CD4-positive, alpha-beta T cell treated with Interleukin-17A for 1 hour (primary cell): Measurements from ENCODE around the gene ANK3.
A peak's percentile ranks its signal among the peaks of the same experiment; 100 is the strongest.

ENCODE experiments used
- DNase-seq: peaks from one replicate; pipeline ENCODE4 v3.0.0-alpha.2; 2020

Gene ANK3

DNA sequence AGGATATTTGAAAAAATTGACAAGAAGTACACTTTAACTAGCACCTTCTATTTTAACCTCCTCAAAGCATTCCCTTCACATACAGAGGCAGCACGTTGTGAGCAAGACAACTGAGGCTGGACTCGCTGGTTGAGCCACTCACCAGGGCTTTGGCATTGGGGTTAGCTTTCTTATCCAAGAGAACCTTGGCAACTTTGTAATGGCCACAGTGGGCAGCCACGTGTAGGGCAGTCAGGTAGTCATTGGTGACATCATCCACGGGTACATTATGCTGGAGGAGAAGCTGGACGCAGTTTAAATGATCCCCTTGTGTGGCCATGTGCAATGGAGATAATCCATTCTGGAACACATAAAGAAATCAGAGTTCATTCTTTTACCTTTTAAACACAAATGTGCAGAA, 181.8 kb downstream of the ANK3 start:
- no peak for DNase-seq

DNA sequence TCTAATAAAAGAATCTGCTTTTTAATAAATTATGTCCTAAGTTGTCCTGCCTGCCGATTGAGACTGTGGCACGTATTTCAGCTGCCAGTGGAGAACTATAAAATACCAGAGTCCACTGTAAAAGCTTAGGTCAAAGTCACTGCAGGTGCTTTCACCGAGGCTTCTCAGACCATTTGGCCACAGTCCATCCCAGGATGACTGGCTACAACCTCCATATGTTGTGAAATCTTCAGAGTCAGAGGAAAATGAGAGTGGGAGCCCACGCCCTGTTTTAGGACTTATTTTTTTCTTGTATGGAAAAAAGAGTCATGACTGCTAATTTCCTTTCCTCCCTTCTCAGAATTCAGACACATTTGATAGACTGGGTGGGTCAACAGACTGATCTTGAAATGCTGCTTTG, 182.9 kb downstream of the ANK3 start:
- DNase-seq, result no peak

DNA sequence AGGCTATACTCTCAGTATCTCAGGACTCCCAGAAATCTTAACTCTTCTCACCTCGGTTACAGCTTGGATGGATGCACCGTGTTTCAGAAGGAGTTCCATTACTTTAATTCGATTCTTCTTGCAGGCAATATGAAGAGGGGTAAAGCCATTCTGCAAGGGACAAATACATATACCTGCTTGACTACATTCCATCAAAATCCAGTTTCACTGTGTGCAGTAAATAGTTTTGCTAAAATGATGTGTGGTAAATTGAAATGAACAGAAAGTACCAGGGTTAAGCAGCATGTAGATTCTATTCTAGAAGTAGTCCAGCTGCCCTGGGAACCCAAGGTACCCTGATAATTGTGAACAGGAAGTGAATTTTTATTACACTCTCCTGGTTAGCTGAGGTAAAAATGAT, 183.9 kb downstream of the ANK3 start:
- no peak for DNase-seq

DNA sequence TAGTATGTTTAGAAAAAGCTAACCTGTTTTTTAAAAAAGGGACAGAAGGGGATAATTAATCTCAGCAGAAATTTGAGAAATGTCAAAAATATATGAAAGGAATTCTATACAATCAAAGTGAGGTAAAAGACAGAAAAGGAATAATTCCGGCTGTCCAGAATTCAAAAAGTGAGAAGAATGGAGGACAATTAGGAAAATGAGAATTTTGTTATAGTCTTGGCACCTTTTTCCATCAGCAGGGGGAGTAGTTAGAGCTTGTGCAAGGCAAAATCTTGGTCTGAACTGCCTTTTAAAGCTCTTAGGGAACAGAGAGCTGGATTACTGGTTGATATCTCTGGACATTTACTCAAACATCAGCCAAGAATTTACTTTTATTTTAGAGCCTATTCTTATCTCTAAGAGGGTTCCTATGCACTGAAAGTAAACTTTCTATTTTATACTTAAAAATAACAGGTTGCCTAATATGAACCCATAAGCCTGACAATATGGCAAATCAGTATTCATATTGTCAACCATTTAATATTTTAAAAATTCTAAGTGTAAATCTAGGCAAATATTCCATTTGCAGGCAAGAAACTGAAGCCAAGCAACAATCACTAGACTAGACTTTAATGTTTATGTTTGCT, 185.6 kb downstream of the ANK3 start:
- peak; percentile 17 for DNase-seq

DNA sequence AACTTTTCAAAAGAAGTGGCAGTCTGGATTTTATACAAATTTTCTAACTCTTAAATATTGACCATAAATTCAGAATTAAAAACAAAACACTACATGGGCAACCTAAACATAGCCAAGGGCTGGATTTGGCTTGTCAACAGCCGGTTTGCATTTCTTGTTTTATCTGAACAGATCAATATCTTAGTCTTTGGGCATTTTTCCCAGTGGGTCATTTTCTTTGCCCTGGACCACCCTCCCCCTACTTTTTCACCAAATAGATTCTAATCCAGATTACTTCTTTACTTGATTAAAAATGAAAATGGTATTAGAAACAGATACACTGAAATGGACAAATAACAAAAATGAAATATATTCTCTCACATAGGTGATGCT, 189.0 kb downstream of the ANK3 start:
- DNase-seq, result no peak

DNA sequence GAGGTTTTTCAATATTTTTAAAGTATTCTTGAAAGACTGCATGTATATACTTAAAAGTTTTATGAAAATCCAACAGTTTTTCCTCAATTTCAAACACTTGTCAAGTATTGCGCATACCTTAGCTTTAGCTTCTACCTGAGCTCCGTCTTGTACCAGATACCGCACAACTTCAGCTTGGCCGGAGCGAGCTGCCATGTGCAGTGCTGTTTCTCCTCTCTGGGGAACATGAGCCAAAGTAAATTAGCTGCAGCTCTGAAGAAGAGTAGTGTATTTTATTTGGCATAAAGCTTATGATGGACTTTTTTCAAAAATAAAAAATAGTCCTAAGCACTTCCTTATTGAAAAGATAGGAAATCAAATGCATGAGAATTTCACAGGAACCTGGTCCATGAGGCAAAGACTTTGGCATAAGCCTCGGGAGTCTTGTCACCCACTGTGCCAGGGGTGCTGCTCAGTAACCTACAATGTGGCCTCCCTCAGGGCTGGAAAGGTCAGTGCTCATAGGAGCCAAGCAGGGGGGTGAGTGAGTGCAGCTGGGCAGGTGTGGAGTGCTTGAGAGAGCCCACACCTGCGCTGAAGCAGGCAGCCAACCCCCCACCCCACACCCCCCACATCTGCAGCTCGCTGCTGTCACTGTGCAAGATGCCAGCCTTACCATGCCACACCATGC, 189.5 kb downstream of the ANK3 start:
- no peak for DNase-seq

DNA sequence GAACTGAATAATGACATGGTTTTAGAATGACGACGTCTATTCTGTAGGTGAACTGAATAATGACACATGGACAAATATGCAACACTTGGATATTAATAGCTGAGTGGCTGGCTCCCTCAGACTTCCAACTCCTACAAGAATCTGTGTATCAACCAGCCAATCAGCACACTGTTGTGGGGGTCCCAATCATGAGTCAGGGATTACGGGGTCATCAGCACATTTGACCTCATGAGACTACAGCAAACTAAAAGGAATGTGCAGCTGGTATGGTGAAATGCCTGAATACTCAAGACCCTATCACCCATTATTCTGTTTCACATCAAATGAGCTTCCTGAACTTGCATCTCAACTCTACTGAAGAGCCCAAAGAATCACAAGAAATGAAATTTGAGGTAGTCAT, 192.5 kb downstream of the ANK3 start:
- DNase-seq, result no peak

DNA sequence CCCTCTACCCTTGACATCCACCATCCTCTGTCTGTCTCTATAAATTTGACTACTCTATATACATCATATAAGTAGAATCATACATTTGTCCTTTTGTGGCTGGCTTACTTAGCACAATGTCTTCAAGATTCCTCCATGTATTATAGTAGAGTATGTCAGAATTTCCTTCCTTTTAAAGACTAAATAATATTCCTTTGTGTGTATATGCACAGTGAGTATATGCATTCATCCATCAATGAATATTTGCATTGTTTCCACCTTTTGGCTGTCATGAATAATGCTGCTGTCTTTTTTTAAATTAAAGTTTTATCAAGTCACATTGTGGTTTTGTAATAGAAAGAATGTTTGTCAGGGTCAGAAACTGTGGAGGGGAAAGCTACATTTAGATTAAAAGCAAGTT, 195.3 kb downstream of the ANK3 start:
- DNase-seq, result no peak

DNA sequence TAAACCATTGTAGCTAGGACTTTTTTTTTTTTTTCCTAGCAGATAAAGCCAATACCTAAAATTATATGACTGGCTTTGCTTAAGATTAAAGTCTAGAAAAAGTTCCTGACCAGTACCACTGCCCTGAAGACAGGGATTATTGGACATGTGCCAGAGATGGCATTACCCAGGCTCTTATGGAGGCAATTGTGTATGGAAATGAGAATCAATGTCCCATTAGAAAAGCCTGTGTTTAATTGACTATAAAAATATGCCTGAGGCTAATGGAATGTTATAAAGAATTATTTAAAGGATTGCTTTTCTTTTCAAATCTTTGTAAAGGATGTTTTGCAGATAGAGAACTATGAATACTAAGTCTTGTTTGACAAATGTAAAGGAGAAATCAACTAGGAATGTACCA, 196.7 kb downstream of the ANK3 start:
- no peak for DNase-seq

DNA sequence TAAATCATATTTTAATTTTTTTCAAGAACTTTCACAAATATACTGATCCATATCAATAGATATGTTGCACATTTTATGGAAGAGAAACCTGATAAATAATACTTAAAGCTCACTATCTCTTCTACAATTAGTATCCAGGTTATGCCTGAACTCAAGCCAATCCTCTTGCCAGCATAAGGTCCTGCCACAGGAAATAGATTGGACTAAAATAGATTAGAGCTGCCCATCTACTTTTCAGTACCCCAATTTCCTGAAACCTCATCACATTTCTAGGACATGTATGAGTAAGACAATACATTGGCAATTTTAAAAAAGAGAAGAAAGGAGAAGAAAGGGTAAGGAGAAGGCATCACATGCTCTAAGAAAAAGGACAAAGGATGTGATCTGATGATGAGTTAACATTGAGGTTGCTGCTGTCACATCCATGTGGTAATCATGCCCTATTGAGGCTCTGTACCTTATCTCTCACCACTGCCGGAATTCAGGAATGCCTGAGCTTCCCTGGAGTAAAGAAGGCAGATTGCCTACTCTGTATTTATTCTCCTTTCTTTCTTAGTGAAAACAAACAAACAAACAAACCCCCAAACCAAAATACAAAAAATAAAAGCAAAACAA, 199.7 kb downstream of the ANK3 start:
- DNase-seq, result no peak

DNA sequence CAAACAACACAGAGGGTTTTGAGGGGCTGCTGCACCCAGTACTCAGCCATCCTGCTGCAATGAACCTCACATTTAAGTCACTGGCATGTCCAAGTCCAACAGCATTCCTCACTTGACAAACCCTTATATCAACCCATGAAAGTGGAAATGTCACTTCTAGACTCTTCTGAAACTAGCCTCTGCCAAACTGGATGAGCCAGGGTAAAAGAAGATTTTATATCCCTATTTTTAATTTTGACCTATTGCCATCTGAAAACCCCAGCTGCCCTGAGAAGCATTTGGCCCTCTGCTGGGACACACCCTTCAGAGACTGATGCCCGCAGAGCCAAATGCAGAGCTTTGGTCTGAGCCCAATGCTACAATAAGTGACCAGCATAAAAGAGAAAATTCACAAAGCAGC, 201.1 kb downstream of the ANK3 start:
- no peak for DNase-seq

DNA sequence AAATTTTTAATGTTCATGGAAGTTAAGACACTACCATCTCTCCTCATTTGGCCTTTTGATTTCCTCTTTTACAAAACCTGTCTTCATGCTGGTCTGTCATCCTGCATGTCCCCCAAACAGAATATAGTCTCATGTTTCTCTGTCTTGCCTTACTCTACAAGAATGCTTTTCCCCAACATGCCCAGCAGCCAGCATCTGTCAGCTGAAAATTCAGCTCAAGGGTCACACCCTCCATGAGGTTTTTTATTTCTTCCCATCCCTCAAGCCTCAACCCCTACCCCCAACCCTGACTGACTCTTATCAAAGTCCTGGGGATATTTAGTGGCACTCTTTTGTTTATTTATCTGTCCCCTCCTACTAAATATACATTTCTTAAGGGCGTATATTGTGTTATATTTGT, 202.0 kb downstream of the ANK3 start:
- no peak for DNase-seq

DNA sequence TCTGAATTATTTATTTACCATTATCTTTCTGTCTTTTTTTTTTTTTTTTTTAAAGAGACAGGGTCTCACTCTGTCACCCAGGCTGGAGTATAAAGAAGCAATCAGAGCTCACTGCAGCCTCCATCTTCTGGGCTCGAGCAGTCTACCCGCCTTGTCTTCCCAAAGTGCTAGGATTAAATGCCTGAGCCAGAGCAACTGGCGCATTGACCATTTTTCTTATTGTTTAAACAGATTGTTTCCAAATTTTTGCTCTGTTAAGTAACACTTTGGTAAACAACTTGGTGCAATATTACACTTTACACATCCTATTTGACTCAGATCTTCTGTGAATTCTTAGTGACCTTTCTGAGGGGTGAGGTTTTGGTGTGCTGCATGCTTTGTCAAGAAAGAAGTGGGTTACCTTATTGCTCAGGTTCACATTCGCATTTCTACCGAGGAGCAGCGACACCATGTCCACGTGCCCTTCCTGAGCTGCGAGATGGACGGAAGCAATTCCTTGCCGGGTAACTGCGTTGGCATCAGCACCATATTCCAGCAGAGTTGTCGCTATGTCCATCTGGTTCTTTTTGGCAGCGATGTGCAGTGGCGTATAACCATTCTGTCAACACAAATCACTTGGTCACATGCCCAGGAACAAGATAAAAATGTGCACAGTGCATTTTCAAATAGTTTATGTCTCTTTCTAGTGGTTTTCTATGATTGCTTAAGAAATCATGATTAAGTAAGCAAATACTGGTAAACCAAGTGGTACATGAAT, 203.2 kb downstream of the ANK3 start:
- DNase-seq, result no peak

DNA sequence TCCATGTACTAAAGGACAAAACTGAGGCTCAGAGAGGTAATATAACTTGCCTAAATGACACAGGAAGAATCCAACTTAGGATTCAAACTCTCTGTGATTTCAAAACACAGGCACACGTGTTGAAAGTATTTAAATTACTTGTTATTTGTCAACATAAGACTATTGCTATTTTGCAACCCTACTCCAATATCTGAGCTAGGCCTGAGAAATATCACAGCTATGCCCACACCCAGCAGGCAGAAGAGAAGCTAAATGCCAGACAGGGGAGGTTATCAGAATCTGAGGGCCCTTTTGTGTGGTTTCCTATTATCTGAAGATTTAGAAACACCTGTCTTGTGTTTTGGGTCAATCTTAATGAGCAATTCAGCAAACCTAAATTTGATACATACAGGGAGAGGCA, 204.3 kb downstream of the ANK3 start:
- DNase-seq, result no peak

DNA sequence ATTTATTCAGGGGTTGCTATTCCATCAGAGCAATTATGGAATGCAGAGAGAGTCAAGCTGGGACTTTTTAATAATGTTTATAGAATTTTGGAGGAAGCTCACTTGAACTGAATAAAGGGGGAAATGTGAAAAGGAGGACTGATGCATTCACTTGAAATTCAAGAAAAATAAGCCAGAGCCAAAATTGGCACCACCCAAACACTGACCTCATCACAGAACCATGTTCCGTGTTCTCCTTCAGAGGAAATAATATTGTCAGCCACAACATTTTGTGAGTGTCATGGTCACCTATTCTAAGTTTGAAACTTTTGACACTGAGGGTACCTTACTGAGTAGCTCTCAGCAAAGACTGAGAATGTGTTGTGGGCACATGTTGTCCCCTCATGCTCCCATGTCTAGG, 207.0 kb downstream of the ANK3 start:
- DNase-seq, result no peak

DNA sequence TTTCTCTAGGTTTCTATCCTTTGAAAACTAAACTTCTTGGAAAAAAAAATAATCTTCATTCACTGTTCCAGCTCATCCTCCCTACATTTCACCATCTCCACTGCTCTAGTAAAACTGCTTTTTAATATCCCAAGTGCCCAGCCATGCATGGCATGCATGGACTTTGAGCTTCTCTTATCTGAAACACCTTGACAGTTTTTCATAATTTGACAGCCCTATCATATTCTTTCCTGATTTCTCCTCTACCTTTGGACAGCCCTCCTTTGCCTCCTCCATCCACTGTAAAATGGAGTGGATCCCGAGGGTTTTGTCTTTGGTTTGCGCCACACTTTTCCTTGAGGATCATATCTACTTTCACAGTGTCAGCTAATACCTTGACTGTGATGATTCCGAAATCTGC, 212.8 kb downstream of the ANK3 start:
- no peak for DNase-seq

DNA sequence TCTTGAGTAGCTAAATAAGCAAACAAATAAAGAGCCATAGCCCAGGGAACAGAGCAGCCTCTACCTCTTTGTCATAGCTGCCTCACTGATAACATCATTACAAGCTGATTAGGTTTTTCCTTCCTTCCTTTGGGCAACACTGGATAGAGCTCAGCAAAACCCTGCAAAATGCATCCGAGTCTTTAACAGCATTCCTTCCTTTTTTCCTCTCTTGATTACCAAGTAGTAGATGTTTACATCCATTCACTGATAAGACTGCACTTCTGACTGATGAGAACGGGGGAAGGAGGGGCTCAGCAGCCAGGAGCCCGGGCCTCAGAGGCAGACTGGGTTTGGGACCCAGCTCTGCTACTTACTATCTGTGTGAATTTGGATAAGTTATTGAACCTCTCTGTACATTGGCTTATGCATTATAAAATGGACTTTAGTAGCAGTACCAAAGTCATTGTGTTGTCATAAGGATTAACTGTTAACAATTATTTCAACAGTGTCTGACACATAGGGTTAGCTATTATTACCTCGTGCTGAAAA, 214.2 kb downstream of the ANK3 start:
- DNase-seq, result no peak

DNA sequence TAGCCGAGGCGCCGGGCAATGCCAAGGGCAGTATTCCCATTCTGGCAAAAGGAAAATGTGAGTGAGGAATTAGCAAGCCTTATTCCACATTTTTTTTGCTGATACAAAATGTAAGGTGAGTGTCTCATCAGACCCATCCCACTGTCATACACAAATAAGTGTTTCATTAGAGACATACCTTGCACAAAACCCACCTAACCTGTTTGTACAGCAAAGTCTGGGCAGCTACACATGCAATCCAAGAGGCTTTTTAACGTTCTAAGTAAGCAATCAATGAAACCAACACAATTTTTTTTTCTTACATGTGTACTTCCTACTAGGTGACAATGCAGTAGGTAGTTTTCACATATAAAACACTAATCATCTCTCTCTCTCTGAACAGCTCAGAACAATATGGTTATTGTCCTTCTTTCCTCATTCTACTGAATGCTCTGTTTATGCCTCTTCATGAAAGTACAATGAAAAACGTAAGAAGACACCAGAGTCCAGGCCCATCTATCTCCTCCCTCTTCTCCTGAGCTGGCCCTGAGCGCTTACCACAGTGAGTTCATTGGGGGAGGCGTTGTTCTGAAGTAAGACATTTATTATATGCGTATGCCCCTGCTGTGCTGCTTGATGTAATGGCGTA, 217.2 kb downstream of the ANK3 start:
- no peak for DNase-seq

DNA sequence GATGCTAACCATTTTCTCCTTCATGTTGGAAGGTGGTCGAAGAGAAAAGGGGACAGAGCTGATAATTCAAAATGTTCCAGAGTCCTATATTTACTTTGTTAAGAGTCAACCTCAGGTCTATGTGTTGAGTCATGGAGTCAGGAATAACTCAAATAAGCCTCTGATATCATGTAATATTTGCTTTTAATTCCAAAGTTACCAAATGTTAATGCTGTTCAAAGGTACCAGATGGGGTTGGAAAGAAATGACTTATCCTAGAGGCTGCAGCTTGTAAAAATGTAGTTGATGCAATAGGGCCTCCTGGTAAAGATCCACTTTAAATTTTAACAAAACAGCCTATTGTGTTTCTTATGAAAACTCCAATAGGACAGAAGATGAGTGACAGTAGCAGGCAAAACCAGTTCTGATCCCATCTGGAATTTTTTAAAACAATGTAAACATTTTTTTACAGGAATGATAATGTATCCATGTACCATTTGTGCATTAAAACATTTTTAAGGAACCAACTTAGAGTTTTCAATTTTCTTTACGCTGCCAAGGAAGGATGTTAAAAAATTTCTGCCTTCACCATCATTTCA, 218.2 kb downstream of the ANK3 start:
- no peak for DNase-seq

DNA sequence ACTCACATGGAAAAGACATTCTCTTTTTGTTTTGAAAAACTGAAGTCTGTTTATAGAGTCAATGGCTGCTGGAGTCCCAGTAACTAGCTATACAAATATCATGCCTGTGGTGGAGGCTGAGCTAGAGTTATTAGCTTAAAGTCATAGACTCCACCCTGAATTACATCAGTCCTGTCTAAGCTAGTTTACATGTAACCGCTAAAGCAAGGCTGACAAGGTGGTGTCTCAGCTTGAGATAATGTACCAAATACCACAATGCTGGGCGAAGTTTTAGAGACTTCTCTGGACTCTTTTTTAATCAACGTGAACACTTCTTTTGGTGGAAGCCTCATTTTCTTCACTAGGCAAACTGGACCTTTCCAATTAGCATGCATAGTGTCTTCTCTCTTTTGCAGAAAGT, 219.4 kb downstream of the ANK3 start:
- no peak for DNase-seq

DNA sequence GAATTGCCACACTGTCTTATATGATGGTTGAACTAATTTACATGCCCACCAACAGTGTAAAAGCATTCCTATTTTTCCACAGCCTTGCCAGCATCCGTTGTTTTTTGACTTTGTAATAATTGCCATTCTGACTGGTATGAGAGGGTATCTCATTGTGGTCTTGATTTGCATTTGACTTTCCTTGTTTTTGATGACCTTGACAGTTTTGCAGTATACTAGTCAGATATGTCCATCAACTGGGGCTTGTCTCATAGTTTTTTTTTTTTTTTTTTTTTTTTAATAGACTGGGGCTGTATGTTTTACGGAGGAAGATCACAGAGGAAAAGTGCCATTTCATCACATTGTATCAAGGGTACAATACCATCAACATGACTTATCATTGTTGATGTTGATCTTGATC, 220.6 kb downstream of the ANK3 start:
- no peak for DNase-seq

DNA sequence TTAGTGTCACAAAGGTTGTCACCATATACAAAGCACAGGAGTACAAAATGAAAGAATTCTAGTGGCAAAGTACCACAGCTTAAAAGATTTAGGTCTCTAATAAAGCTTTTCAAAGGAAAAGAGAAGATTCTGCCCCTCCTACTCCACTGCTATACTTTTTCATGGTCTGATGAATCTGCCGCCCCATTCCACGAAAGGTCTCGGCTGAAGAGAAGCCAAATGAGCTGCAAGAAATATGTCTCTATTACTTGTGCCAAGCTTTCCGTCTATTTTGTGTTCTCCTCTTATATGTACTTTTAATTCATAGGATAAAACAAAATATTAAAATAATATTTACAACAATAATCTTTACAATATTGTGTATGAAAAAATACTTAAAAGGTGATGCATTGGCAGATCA, 222.6 kb downstream of the ANK3 start:
- DNase-seq, result no peak

DNA sequence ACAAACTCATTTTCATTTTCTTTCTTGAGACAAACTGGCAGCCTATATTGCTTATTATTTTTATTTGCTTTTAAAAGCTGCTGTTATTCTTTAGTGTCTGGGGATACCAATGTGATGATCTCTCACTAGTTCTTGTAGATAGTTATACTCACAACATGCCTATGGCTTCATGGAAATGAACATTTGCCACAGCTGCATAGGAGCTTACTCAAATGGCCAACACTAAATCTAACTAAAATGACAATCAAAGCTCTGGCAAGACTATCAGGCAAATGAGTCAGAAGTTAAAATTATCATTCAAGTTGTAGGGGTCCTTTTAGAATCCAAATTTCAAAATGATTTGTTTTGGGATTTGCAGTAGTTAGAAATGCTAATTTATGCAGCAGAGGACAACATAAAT, 225.9 kb downstream of the ANK3 start:
- DNase-seq, result no peak
